ENCODE measurements around the gene ZBTB7C. TPM values are rescaled to one million over a fixed set of nuclear protein-coding genes. Genes with fewer than 3 reads are reported as not detected.

Gene ZBTB7C
- total RNA-seq, 1 donor from 2014 or later = 0.15 TPM

DNA sequence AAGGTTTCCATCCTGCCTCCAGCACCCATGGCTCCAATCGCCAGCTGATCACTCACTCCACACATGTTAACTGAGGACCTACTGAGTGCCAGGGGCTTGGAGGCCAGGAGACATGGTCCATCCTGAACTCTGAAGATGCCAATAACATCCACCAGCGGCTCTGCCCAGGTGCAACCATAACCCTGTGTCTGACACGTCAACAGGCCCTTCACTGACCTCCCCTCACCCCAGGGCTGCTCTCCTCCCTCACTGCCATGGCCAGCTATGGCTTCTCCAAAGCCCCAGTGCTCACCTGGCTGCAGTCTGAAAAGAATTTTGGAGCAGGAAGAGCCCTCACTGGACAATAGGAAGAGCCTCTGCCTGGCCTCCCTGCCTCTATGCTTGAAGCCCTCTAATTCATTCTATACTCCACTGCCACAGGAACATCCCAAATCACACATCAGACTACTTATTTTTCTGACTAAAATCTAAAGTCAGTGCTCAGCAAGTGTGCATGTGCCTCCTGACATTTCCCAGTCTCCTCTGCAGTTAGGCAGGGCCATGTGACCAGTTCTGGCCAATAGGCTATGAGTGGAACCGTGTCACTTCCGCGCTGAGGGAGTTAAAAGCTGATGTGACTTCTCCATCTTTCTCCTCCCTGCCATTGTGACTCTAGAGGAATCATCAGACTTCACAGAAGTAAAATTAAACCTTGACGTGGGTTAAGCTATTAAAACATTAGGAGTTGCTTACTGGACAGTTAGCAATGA lies 37.2 kb downstream of the ZBTB7C start:
- no peaks in the 10 kb centered on the region for H4K20me1 ChIP-seq (ENCODE audit: low read depth)
- H3K4me1 Mint-ChIP-seq = peaks cover 16% of the 10 kb centered on the region
- H3K9ac ChIP-seq = no peak overlapping the region
- H3K27ac ChIP-seq = no peak overlapping the region
- H3F3A ChIP-seq (ENCODE audit: low read depth) = peaks cover 9% of the 10 kb centered on the region
- H3K4me2 ChIP-seq = no peak overlapping the region
- no peaks in the 10 kb centered on the region for H3K79me2 ChIP-seq (ENCODE audit: low read depth)
- peaks cover 28% of the 10 kb centered on the region for H3K4me1 ChIP-seq
- no peak overlapping the region for H3K4me3 Mint-ChIP-seq
- H3K36me3 Mint-ChIP-seq = no peaks in the 10 kb centered on the region
- no peak overlapping the region for H3K4me3 ChIP-seq
- H3K27me3 Mint-ChIP-seq (ENCODE audit: insufficient read depth, low read depth) = peaks cover 9% of the 10 kb centered on the region
- no peak overlapping the region for H3K27ac Mint-ChIP-seq
- no peak for DNase-seq (ENCODE audit: low spot score)
- peaks cover 2% of the 10 kb centered on the region for H3K9me3 Mint-ChIP-seq
- TF ChIP-seq EZH2phosphoT487 (IDR thresholded peaks at IDR 0.05) (no peak), EZH2 (IDR thresholded peaks at IDR 0.05) (no peak)
- TF ChIP-seq, protein P1, sequence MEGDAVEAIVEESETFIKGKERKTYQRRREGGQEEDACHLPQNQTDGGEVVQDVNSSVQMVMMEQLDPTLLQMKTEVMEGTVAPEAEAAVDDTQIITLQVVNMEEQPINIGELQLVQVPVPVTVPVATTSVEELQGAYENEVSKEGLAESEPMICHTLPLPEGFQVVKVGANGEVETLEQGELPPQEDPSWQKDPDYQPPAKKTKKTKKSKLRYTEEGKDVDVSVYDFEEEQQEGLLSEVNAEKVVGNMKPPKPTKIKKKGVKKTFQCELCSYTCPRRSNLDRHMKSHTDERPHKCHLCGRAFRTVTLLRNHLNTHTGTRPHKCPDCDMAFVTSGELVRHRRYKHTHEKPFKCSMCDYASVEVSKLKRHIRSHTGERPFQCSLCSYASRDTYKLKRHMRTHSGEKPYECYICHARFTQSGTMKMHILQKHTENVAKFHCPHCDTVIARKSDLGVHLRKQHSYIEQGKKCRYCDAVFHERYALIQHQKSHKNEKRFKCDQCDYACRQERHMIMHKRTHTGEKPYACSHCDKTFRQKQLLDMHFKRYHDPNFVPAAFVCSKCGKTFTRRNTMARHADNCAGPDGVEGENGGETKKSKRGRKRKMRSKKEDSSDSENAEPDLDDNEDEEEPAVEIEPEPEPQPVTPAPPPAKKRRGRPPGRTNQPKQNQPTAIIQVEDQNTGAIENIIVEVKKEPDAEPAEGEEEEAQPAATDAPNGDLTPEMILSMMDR (IDR thresholded peaks at IDR 0.05) = no peak
- no peaks in the 10 kb centered on the region for H3K9me3 ChIP-seq (ENCODE audit: low read depth)
- no peaks in the 10 kb centered on the region for H3K36me3 ChIP-seq
- no peaks in the 10 kb centered on the region for H3K27me3 ChIP-seq
- H2AFZ ChIP-seq (replicated peaks) = no peak overlapping the region

DNA sequence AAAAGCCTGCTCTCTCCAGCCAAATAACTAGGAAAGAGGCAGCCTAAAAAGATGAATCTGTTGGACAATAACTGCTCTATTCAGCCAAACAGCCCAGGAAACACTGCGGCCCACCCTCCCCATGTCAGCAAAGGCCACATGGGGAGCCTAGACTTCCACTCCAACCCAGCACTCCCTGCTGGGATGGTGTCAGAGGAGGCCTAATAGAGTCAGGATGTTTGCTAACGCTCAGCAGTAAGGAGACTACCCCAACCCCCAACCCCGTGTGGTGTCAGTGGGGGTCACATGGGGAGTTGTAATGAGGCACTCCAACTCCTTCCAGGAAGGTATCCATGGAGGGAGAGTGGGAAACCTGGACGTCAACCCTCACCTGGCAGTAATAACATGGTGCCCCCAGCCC lies 41.6 kb downstream of the ZBTB7C start:
- no peak for DNase-seq (ENCODE audit: low spot score)
- Histone ChIP-seq H3K9me3 (ENCODE audit: low read depth) (no peaks in the 10 kb centered on the region), H3K4me3 (no peak overlapping the region), H3K27me3 (no peaks in the 10 kb centered on the region), H3K27ac (no peak overlapping the region), H4K20me1 (ENCODE audit: low read depth) (no peaks in the 10 kb centered on the region), H3K9ac (no peak overlapping the region), H2AFZ (replicated peaks) (peak overlapping the region; percentile 44), H3K79me2 (ENCODE audit: low read depth) (no peaks in the 10 kb centered on the region), H3K4me1 (peaks cover 20% of the 10 kb centered on the region), H3F3A (ENCODE audit: low read depth) (peaks cover 9% of the 10 kb centered on the region), H3K36me3 (no peaks in the 10 kb centered on the region), H3K4me2 (peak overlapping the region; percentile 0)
- peaks cover 12% of the 10 kb centered on the region for H3K9me3 Mint-ChIP-seq
- no peak overlapping the region for H3K4me3 Mint-ChIP-seq
- no peak overlapping the region for H3K27ac Mint-ChIP-seq
- H3K27me3 Mint-ChIP-seq (ENCODE audit: insufficient read depth, low read depth) = peaks cover 2% of the 10 kb centered on the region
- peaks cover 12% of the 10 kb centered on the region for H3K4me1 Mint-ChIP-seq
- no peak for TF ChIP-seq EZH2phosphoT487 (IDR thresholded peaks at IDR 0.05)
- TF ChIP-seq EZH2 (IDR thresholded peaks at IDR 0.05) = no peak
- TF ChIP-seq, protein P1 (IDR thresholded peaks at IDR 0.05) = no peak
- no peaks in the 10 kb centered on the region for H3K36me3 Mint-ChIP-seq

DNA sequence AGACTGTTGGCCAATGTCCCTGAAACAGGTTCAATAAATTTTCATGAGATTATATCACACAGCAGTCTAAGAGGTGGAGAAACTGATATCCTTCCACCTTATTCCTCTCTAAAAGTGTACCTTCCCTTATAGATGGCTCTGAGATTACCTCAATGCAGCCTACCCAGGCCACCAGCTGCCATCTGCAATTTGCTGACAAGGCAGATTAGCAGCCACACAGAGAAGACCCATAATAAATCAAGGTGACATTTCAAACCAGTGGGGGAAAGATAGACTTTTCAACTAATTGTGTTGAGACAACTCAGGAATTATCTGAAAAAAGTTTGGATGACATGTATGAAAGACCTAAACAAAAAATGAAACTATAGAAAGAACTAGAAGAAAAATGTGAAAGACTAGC lies 43.2 kb downstream of the ZBTB7C start:
- Histone ChIP-seq H3K4me2 (no peak overlapping the region), H3K4me1 (peaks cover 20% of the 10 kb centered on the region), H4K20me1 (ENCODE audit: low read depth) (no peaks in the 10 kb centered on the region), H3K9me3 (ENCODE audit: low read depth) (no peaks in the 10 kb centered on the region), H3K27ac (no peak overlapping the region), H3K79me2 (ENCODE audit: low read depth) (no peaks in the 10 kb centered on the region), H3K36me3 (no peaks in the 10 kb centered on the region), H3K27me3 (no peaks in the 10 kb centered on the region), H3K9ac (no peak overlapping the region), H3F3A (ENCODE audit: low read depth) (peaks cover 9% of the 10 kb centered on the region), H2AFZ (replicated peaks) (no peak overlapping the region), H3K4me3 (no peak overlapping the region)
- Mint-ChIP-seq H3K4me1 (peaks cover 12% of the 10 kb centered on the region), H3K9me3 (peaks cover 12% of the 10 kb centered on the region), H3K27me3 (ENCODE audit: insufficient read depth, low read depth) (peaks cover 2% of the 10 kb centered on the region), H3K27ac (no peak overlapping the region), H3K4me3 (no peak overlapping the region), H3K36me3 (no peaks in the 10 kb centered on the region)
- TF ChIP-seq, protein P1 (IDR thresholded peaks at IDR 0.05) = no peak
- no peak for TF ChIP-seq EZH2phosphoT487 (IDR thresholded peaks at IDR 0.05)
- no peak for TF ChIP-seq EZH2 (IDR thresholded peaks at IDR 0.05)
- no peak for DNase-seq (ENCODE audit: low spot score)
